GM21529 (cell line): ENCODE results near the gene TMEM63C.
A peak's percentile ranks its signal among the peaks of the same experiment; 100 is the strongest.

Source experiments
- ATAC-seq: cut with Tn5 transposase; IDR thresholded peaks from one replicate; pipeline ENCODE4 v1.9.1; 2021; ENCODE audit not compliant: unreplicated experiment

TMEM63C gene

GRCh38 chr14:77181603-77182437 lies at the start of gene TMEM63C:
Gene TMEM63C (plus strand): TSS chr14:77181798. CDS start chr14:77218814, 37,016 bp downstream.
- ATAC-seq: peak; percentile 61

DNA sequence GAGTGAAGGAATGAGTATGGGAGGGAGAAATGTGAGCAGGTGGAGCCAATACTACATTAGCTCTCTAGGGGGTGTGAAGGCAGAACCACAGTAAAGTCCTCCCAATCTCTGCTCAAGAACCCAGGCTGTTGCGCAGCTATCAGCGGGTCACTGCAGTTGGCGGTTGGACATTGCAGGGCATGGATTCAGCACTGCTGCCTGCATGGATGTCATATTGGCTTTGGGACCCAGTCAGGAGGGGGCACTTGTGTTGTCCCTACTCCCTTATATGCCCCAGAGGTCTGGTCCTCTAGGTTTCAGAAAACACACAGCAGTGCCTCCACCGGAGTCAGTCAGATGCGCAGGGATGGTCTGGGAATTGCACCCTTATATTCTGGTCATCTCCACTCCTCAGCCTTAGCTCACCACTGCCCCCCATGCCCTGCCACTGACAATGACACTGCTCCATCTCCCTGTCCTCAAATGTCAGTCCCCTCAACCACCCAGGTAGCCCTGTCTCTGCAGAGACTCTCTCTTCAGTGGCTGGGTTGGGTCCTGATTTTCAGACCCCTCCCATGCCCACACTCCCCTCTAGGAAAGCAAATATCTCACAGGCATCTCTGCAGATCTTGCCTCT lies 49.6 kb upstream of the TMEM63C start:
- ATAC-seq: no peak

DNA sequence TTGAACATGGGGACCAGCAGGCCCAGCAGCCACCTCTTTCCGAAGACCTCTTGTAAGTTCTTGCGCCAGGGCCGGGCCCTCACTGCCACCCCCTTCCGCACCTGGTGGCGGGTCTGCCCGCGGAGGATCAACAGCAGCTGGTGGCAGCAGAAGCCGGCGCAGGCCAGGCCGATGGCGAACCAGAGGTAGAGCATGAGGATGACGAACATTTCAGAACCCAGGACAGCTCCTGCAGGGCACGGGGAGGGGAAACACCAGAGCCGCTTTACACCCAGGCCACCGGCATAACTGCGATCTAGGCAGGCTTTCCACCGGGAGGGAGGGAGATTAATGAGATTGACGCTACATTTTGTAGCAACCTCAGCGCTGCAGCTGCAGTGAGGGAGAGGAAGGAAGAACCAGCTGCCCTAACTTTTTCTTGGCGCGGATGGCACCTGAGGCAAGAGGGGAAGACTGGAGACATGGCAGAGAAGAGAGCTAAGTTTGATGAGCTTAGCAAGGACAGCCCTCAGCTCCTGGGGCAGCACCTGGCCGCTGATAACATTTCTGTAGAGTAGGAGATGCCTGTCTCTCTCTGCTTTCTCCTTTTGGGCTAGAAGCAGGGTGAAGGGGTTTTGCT lies 47.8 kb upstream of the TMEM63C start:
- ATAC-seq: peak; percentile 68

DNA sequence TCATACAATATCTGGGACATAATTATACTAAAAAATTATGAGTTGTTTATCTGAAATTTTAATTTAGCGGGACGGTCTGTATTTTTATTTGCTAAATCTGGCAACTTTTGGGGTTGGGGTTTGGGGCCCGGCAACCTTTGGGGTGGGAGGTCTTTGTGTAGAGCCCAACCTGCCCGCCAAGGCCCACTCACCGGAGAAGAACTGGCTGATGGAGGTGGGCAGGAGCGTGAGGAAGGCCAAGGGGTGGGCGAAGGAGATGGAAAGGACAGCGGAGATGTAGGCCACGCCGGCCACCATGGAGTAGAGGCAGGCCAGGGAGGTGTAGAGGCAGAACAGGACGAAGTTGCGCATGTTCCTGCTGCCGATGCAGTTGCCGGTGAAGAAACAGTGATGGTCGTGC lies 42.6 kb upstream of the TMEM63C start:
- no peak for ATAC-seq

DNA sequence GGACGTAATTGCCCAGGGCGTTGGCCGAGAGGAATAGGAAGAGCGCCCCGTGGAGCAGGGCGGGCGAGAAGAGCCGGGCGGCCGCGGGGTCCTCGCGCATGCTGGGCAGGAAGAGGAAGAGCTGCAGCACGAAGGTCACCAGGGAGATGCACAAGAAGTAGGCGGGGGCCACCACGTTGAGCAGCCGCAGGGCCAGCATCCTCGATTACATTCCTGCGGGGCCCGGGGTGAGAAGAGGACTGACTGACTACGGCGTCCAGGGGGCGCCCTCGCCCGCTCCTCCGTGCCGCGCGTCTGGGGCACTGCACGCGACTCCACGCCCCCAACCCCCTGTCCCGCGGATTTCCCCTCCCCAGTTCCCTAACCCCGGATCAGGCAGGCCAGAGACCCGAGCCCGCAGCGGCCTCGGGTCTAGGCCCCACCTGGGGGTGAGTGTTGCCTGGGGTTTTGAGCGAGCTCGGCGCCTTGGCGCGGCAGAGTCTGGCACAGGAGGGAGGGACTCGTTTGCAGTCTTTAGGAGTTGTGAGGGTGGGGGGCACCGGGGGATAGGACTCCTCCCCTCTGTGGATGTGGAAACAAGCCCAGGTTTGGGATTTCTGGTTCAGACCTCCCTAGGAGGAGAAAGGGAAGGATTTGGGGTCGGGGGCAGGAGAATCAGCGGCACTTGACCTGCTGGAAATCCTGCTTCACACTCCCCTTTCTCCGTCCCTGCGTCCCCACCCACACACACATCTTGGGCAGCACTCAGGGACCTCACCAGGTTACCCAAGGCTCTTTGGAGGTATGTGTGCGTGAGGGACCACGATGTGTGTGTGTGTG lies 41.8 kb upstream of the TMEM63C start:
- no peak for ATAC-seq

- no peak for ATAC-seq
Measured at GRCh38 chr14:77140359-77141213, 41.0 kb upstream of the TMEM63C start.

DNA sequence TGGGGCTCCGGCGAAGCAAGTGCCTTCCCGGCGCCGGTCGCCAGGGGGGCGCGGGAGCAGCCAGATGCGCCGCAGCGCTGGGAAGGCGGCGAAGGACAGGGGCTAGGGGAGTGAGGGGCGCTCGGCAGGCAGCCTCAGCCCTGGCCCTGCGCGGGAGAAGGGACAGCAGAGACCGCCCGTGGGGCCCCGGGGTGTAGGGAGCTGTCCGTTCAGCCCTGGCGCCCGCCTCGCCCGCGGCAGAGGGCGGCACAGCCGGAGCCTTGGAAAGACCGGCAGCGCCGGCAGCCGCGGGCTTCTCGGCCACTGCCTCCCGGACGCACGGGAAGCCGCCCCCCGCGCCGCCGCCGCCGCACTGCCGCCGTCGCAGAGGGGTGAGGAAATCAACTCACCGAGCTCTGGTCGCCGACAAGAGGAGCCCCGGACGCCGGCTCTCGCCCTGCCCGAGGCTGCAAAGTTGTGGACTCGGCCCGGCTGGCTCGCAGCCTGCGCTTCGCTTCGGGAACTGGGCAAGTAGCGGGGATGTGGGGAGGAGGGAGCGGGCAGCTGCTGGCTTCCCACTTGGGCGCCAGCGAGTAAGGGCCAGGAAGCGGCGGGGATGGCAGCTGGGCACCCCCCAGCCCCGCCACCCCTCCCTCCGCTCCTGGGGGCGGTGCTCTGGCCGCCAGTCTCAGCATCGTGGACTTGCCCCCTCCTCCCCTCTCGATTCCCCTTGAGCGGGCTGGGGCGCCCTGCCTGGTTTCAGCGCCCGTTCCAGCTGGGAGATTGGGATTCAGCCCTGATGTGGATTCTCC lies 40.2 kb upstream of the TMEM63C start, which contains the start of gene ZDHHC22:
TSS of gene ZDHHC22 (minus strand) at position 578 of the 791 bp plus-strand sequence. CDS start 2,053 bp downstream, outside the sequence.
- ATAC-seq: no peak

DNA sequence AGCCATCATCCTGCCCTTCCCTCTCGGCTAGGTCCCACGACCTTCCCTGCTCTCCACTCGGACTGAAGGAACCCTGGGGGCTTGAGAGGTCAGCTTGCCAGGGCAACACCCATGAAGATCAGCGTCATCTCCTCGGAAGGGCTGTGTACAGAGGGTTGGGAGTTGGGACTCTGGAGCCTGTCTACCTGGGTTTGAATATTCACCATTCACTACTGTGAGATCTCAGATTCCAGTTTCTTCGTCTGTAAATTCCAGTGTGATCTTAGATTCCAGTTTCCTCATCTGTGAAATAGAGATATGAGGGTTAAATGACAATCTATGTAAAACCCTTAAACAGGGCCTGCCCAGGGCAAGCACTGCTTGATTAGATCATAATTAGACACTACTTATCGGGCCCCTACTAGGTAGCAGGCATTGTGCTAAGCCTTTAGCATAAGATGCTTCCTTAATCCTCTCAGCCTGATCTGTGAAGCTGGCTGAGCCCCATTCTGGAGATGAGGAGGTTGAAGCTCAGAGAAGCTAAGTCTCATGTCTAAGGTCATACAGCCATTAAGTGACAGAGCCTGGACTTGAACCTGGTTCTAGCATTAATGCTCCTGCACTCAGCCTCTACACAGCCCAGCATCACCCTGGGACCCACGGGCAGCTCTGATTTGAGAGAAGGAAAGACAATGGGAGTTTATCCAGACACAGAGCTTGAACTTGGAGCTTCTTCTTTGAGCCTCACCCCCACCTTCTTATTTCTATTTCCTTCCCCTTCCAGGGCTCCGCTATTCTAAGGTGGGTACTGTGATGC lies 39.4 kb upstream of the TMEM63C start:
- no peak for ATAC-seq

DNA sequence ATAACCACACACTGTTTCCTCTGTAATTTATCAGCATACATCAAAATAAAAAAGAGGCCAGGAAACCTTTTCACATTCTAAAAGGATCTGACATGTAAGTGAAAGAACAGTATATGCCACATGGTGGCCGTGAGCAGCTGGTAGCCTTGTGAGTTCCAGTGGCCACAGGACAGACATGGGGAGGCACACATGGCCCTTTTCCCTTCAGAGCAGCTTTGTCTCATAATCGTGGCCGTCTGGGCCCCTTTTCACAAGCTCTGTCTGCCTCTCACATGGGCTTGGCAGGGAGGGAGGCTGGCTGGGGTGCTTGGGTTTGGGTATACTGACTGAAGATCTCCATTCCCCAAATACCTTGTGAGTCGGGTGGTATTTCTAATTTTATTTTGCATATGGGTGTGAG lies 38.5 kb upstream of the TMEM63C start:
- ATAC-seq: no peak

DNA sequence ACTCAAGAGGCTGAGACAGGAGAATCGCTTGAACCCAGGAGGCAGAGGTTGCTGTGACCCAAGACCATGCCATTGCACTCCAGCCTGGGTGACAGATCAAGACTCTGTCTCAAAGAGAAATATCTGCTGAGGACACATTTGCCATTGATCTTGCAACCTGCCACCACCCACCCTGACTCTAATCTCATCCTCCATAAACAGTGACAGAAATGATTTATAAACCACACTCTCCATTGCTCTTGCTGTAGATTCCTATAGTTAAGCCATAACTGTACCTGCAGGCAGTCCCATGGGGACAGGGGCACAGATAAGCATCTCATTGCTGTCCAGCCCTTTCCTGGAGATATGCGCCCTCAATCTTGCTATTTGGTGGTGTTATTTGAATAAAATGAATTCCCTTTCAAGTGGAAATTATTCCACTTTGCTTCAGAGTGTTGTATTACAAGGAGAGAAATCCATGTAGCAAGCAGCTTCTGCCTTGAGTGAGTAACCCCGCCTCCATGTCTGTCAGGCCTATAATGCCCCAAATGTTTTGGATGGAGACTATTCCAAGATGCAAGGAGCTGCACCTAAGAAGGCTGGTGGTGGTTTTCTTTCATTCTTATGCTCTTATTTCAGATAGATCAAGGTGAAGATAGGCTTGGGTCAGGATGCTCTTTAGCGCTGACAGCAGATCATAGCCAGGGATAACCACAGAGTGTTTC lies 37.0 kb upstream of the TMEM63C start:
- ATAC-seq: no peak

DNA sequence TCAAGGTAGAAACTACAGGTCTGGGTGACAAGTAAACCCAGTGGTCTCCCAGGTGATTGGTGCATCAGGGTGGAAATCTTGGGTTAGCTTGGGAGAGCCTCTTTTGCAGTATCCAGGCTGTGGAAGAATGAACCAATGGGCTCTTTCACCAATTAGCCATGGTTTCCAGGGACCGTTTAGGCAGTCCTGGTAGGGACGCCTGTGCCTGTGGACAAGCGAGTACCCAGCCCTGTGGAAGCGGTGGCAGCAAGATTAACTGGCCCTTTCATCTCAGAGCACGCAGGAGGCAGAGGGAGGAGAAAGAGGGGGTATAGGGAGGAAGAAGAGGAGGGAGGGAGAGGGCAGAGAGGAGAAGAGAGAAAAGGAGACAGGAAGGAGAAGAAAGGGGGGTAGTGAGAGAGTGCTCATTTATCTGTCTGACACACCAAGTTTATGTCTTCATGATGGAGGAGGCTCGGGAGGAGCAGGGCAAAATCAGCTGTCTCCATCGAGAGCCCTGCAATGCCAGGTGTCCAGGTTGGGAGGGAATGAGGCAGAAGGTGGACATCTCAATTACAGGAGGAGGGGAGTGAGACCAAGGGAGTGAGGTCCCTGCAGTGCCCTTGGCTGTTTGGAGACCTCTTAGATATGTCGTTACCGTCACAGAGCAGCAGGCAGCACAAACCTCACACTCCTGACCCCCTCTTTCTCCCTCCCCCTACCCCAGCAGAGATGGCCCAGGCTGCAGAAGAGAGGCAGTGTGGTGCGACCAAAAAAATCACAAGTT lies 35.4 kb upstream of the TMEM63C start:
- ATAC-seq: no peak

- no peak for ATAC-seq
Measured at GRCh38 chr14:77148510-77149231, 32.9 kb upstream of the TMEM63C start.

GRCh38 chr14:77151245-77151644 lies 30.4 kb upstream of the TMEM63C start:
- no peak for ATAC-seq

GRCh38 chr14:77151918-77152588 lies 29.5 kb upstream of the TMEM63C start:
- ATAC-seq: no peak

GRCh38 chr14:77153802-77154201 lies 27.8 kb upstream of the TMEM63C start:
- no peak for ATAC-seq

DNA sequence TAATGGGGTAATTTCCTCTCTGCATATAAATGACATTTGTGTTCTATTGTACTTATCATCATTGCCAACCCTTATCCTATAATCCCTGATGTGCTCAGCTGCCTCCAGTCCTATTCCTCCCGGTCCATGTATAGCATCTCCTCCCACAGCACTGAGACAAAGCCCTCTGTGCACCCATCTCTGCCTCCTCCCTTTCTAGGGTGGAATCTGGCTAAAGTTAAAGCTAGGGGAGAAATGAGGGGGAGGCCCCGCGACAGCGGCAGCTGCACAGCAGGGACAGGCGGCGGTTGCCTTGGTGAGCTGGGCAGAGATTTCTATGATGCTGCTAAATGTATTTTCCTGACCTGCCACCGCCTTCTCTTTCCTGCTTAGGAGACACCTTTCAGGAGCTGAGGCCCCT lies 27.2 kb upstream of the TMEM63C start:
- ATAC-seq: no peak
